Activated CD4-positive, alpha-beta T cell treated with anti-CD3 and anti-CD28 coated beads, Interleukin-2, amount 50 U/mL, for 48 hours (primary cell): ENCODE results near the gene FARSB.

Experiments
- DNase-seq, 2 experiments: peaks; one replicate each; pipeline ENCODE4 v3.0.0-alpha.2; 2020

The FARSB gene

DNA sequence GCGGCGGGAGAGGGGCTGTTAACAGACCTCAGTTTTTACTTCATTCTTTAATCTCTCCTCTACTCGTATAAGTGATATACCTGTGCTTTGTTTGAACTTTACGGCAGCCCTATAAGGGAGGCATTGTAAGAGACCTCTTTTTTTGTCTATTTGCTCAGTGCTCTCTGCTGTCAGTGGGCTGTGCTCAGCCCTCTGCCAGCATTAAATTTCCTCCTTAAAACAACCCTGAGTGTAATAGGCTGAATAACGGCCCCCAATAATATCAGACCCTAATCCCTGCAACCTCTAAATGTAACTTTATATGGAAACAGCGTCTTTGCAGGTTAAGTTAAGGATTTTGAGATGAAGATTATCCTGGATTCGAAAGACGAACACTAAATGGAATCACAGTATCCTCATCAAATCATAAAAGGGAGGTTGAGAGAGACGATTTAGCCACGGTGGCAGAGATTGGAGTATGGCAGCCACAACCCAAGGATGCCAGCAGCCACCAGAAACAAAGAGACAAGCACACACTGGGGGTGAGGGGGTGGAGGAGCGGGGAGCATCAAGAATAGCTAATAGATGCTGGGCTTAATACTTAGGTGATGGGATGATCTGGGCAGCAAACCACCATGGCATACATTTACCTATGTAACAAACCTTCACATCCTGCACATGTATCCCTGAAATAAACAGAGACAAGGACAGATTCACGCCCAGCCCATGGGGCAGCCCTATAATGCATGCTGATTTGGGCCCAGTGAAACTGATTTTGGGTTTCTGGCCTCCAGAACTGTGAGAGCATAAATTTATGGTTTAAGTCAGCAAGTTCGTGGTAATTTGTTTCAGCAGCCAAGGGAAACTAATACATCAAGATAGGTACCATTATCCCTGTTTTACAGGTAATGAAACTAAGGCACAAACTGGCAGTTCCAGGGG is 894 bp upstream of the FARSB start:
- no peak for DNase-seq

DNA sequence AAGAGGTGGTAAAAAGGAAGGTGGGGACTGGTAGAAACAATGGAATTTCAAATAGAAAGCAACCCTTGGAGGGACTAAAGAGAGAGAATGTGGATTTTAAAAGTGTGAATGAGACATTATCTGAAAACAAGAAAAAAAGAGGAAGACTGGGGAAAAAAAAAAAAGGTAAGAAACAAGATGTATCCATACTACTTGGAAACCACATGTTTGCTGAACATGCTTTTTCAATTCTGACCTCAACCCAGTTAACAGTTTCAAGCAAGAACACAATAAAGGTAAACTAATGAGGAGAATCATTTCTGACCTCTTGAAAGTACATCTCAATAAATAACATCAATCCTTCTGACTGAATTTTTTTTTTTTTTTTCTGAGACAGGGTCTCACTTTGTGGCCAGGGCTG is 2.6 kb downstream of the FARSB start:
- DNase-seq: no peak

DNA sequence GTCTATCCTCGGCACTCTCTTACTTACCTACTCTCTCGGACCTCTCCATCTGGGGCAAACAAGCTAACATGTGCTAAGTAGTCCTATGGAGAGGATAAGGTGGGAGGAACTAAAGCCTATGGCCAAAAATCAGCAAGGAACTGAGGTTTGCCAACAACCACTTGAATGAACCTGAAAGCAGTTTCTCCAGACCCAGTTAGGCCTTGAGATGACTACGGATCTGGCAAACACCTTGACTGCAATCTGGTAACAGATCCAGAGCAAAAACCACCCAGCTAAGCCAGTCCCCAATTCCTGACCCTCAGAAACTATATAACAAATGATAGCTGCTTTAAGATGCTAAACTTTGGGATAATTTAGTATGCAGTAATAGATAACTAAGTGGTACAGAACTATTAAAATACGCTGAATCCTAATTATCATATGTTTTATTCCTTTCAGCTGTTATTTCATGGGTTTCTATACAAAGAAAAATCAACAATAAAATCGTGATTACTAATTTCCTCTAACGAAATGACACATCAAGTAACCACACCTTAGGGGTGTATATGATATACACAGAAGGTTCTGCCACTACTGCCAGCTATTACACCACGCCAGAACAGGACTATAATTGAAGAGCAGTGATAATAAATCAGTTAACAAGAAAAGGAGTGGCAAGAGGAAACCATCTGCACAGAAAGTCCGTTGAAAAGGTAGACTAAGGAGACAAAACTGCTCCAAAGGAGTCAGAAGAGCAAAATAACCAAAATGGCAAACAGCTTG is 3.2 kb downstream of the FARSB start:
- no peak for DNase-seq

DNA sequence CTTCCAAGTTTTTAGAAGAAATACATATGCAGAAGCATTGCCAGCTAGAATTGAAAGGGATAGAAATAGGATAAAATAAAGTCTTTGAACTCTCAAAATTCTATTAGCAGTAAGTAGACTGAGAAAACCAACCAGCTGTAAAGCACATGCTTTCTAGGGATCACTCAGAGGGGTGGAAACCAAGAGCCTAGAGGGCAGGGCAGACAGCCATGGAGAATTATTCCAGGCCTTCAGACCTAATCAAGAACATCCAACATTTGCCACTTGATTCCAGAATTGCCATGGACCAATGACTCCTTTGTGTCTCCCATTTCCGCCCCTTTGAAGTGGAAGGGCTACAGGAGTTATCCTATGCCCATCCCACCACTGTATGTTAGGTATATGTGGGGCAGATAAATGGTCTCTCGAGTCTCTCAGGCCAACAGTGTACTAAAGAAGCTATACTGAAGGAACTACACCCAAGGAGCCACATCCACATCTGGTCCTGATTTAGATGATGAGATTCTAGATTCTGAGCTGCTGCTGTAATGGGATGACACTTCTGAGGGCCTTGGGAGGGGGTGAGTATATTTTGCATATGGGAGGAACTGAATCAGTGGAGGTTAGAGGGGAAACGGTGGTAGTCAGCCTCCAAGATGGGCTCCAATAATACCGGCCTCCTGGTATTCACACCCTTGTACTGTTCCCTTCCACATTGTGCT is 4.0 kb downstream of the FARSB start:
- DNase-seq: no peak

DNA sequence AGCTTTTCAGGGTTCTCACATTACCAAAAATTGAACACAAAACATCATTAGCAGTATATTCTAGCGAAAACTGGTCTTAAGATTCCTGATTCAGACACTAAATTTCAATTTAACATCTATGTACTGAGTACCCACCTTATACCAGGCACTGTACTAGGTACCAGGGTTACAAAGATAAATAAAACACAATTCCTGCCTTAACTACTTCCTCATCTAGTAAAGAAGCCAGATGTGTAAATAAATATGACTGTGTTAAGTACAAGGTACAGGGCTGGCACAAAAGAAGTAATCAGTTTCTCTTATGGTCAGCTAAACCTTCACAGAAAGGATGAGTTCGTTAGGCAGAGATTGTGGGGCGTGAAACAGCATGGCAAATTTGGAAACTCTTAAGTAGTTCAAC is 6.1 kb downstream of the FARSB start:
- DNase-seq: no peak

DNA sequence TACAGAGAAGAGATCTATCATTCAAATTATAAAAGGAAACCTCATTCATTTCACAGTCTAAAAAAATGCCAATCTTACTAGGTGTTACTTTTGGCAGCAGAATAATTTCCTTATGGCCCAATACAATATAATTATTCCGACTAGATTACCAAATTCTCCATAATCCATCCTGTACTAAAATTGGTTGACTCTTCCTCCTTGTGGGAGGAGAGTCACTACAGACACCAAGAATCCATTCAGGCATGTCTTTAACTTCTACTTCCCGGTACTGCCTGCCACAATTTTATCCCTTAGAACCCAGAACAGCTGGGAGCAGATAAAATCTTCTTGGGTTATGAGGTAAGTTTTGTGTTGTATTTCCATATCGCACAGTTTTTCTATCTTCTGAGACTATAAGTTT is 9.9 kb downstream of the FARSB start:
- no peak for DNase-seq

DNA sequence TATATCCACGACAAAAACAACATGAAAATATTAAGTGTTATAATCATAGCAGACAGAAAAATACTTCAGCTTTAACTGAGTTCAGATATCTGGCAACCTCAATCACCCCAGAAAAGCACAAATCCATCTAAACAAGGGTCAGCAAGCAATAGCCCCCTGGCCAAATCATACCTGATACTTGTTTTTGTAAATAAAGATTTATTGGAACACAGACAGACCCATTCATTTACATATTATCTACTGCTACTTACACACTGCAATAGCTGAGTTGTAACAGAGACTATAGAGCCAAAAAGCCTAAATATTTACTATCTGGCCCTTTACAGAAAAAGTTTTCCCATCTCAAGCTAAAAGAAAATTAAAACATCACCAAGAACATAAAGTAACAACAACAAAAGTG is 12.8 kb downstream of the FARSB start:
- DNase-seq: no peak

DNA sequence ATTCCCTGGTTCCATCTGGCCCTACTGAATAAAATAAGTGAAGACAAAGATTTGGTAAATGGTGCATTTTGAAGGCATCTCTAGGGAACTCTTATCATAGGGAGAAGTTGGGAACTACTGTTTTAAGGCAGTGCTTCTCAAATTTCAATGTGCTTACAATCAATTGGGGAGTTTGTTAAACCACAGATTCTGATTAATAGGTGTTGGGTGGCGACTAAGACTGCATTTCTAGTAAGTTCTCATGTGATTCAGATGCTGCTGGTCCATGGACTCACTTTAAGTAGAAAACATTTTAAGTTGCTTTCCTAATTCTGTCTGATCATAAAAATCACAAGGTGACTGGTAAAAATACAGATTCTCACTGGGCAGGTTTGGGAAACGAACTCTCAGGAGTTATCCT is 14.6 kb downstream of the FARSB start:
- no peak for DNase-seq

DNA sequence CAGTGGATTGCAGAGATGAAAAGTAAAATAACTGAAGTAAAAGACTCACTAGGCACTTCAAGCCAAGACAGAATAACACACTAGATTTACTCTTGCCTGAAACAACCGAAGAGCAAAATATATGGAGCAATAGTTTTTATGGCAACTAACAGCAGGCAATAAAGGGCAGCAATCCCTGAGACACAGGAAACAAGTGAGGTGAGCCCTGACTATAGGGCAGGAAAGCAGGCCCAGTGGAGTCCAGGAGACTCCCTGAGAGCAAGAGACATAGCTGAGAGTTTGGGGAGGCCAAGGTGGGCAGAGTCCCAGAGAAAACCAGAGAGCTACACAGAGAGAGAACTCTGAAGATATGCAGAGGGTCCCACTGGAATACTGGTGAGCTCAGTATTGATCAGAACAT is 18.8 kb downstream of the FARSB start:
- no peak for DNase-seq

DNA sequence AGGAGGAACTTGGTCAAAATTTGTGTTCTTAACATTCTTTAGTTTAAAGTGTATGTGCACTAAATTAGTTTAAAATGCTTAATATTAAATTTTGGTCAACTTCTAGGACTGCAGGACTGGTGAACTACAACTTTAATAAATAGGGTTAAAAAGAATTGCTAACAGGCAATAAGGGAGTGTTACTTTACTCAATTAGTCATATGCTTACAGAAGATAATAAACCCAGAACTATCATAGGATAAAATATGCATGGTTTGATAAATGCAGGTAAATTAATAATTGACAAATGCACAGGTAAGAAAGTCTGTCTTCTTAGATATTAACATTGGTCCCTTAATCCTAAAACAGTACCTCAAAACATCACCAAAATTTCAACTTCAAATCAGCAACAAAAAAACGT is 20.6 kb downstream of the FARSB start:
- no peak for DNase-seq

DNA sequence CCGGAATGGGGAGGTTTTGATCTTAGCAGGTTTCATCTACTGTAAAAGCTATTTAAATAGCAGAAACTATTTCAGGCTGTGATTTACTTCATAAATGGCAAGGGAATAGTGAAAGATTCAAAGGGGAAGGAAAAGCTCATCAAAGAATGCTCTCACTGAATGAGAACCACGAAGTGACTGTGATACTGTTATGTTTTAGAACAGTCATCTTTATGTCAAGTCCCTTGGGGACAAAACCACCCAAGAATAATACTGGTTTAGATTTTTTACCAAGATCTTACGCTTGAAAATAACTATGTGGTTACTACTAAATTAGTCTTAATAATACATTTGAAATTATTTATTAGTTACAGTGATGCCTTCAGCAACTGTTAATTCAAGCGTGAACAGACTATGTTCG is 28.1 kb downstream of the FARSB start:
- no peak for DNase-seq

DNA sequence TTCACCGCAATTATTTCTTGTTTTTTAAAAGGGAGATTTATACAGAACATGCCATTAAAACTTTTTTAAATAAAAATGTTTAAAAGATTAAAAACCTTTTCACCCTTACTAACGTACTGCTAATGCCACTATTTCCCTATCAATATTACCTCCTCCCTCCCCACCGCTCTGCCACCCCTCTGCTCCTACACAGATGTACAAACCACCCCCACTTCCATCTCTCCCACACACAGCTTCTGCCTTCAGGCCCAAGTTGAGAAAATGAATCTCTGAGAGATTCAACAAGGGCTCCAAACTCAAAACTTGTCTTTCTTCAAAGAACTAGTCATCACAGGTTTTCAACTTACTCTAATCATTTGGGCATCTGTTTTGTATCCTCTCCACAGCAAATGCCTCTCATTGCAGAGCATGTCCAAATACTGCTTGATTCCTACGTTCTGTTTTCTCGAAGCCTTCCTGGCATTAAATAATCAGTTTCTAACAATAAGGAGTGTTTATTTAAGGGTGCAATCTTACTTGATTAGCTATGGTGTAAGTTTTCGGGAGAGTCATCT is 32.1 kb downstream of the FARSB start:
- DNase-seq: no peak

DNA sequence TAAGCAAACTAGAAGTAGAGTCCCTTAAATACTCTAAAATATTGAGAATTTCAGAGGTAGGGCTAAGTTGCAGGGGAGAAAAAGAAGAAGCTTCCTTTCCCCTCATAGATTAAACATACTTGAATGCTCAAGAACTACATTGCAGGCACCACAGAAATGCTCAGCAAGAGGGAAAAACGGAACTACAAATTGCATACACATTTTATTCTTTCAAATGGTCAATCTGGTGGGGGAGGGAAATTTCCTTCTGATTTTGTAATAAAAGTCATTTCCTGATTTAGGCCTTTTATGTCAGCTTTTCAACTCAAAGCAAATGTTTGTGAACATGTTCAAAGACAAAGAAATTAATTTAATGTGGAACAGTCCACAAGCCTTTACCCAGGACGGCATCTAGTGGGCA is 33.0 kb downstream of the FARSB start:
- no peak for DNase-seq

DNA sequence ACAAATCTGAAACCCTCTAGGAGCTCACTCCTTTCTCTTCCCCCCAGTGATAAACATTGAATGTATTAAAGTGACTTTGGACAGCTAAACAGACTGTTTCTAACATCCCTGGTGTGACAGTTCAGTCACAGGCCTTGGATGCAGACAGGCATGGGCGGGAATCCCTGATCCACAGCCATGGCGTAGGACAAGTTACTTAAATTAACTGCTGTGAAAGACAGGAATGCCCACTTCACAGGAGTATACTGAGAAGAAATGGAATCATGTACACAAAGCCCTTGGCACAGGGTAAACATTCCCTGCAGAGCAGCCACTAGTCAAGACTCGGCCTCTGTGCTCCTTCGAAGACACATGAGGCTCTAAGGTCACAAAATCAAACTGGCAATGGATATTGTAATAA is 34.0 kb downstream of the FARSB start:
- no peak for DNase-seq

DNA sequence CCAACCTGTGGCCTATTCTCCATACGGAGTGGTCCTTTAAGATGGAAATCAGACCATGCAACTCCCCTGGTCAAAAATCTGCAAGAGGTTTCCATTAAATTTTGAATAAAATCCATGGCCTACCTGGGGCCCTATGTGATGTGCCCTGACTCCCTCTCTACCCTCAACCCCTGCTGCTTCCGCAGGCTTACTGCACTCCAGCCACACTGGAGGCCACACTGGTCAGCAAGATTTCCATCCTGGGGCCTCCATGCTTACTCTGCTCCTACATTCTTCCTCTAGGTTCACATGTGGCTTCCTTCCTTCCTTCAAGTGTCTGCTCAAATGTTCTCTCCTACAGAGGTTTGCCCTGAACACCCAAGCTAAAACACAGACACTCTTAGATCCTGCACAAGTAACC is 40.6 kb downstream of the FARSB start:
- no peak for DNase-seq

DNA sequence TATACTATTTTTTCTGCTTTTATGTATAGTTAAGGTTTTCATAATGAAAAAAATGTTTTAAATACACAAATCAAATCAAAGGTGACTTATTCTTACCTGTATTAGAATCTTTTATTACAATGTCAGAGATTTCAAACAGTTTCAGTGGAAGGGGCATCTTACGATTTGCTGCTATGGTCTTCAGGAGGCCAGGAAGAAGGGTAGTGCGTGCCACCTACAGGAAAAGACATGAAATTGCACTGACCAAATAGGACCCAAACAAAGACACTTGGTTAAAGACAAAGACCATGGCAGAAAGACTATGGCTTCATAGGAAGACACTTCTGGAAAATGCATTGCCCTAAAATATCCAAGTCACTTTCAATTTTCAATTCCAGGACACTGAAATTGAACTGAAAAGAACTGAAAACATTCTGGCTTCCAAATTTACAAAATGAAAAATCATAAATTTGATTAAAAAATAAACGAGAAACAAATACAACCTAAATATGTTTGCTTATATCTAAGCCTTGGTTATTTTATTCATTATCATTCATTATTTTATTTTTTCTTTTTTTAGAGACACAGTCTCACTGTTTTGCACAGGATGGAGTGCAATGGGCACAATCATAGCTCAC is 42.1 kb downstream of the FARSB start:
- no peak for DNase-seq

DNA sequence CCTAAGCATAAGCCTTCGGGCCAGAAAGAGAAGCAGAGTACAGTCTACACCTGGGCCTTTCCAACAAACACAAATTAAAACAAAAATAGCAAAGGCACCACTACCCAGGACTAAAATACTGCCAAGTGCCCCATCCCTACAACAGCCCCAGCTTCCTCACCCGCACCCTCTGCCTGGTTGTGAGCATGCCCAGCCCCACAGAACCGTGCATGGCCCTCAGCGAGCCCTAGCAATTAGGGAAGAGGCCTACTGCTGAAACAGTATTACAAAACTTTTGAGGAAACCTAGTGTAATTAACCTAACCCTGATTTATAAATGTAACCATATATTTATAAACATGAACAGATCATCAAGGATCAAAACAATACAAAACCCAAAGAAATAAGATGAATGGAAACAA is 44.2 kb downstream of the FARSB start:
- no peak for DNase-seq

DNA sequence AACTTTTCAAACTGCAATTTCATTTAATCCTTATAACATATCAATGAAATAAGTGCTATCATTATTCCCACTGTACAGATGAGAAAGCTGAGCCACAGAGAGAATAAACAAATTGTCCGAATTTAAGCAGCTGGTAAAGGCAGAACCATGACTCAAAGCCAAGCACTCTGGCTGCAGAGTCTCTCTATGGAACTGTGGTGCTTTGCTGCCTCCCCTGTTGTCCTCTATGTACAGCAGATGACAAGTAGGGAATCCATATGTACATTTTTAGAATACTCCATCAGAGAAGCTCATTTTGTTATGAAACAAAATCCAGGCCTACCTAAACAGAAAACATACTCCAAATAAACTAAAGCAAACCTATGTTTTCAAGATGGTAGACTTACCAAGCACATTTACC is 45.1 kb downstream of the FARSB start:
- no peak for DNase-seq

DNA sequence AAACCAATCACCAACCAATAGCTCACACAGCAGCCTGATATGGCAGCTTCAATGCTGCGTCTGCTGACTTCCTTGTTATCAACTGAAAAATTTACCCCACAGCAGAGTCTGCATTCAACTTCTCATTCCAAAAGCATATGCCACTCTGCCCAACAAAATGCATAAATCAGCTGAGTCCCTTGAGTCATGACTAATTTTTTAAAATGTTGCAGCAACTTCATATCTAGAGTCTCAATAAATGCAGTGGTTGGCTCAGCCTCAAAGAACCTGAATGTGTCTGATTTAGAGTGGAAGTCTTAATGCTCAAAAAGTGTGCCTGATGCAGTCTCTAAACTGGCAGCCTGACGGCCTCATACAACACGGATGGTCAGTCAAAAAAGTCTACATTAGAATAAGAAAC is 46.5 kb downstream of the FARSB start:
- no peak for DNase-seq

DNA sequence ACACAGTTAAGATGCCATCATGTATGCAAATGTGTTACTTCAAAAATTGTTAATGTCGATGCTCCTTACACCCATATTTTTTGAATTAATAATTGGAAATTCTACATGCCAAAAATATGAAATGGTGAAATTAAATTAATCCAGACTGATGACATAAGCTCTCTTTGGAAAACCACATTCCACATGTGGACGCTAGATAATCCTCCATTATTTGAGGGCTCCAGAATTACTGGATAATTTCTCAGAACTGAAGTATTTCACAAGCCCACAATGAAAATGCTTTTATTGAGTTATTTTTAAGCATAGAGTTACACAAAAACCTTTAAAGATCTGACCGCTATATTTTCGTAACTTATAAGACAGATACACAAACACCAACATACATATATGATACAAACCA is 47.8 kb downstream of the FARSB start:
- no peak for DNase-seq

DNA sequence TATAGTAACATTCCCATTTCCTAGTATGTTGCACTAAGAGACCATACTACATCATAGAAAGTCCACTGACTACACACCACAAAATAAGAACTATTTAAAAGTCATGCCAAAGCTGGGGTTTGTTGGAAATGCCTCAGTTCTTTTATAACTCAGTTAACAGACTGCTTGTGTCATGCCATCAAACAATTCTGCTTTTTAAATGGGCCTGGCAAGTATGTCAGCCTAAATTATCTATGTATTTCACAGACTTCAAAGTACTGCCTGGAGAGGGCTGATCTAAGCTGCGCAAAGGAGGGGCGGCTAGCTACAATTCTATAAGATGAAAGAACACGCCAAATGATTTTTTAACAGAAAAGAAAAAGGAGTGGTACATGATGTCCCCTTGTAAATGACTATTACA is 49.6 kb downstream of the FARSB start:
- no peak for DNase-seq

DNA sequence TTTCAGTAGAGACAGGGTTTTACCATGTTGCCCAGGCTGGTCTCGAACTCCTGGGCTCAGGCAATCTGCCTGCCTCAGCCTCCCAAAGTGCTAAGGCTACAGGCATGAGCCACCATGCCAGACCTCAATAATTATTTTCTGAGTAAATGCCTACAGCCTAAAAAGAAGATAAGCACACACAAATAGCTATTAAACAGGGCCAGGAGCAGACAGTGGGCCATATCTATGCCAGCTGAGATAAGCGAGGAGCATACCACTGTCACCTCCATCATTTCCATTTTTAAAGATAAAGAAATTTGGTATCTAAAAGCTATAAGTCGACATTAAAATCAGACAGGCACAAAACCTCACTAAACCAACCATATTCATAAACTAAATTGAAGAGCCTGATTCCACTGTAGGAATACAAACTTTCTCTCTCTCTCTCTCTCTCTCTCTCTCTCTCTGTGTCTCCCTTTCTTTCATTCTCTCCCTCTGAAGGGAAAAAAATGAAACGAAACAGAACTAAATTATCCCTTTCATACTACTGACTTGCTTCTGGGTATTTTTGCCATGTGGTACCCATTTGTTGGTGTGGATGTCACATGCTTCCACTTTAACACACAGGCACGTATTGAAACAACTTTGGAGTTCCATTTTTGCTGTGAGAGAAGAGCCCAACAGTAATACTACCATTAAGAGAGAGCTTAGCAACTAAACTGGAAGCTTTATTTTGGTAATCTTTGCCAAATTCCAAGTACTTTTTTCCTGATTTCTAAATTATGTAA is 51.0 kb downstream of the FARSB start:
- no peak for DNase-seq
